Loucy (cell line): ENCODE results near the gene ZNF775.

Experiments
- H2AFZ ChIP-seq: fragments of 200-600 bp; sonication (generic); 2 replicates; pipeline ENCODE4 v1.6.0; 2016; ENCODE audit warnings: antibody characterized with exemption, mild to moderate bottlenecking, low read length, moderate library complexity
- H3F3A ChIP-seq: fragments of 200-600 bp; 2 replicates; pipeline ENCODE4 v1.6.0; 2016; ENCODE audit warnings: antibody characterized with exemption, low read depth, mild to moderate bottlenecking
- H3K27me3 ChIP-seq: fragments of 200-600 bp; sonication (generic); 2 replicates; pipeline ENCODE4 v1.6.1; 2014; ENCODE audit warnings: low read length, mild to moderate bottlenecking; ENCODE audit not compliant: insufficient read depth, poor library complexity, severe bottlenecking
- H3K36me3 ChIP-seq: fragments of 200-600 bp; sonication (generic); 2 replicates; pipeline ENCODE4 v1.6.1; 2016; ENCODE audit warnings: low read length; ENCODE audit not compliant: insufficient read depth
- H3K4me1 ChIP-seq: fragments of 200-600 bp; sonication (generic); 2 replicates; pipeline ENCODE4 v1.5.1; 2014; ENCODE audit warnings: low read length, mild to moderate bottlenecking; ENCODE audit not compliant: insufficient read depth, poor library complexity, severe bottlenecking
- H3K4me2 ChIP-seq: fragments of 200-600 bp; sonication (generic); 2 replicates; pipeline ENCODE4 v1.6.0; 2014; ENCODE audit warnings: antibody characterized with exemption, low read length, low read depth, mild to moderate bottlenecking; ENCODE audit not compliant: poor library complexity, severe bottlenecking
- H3K4me3 ChIP-seq: fragments of 200-600 bp; sonication (generic); 2 replicates; pipeline ENCODE4 v1.5.1; 2014; ENCODE audit warnings: low read length, mild to moderate bottlenecking, mixed read lengths; ENCODE audit not compliant: poor library complexity, severe bottlenecking
- H3K79me2 ChIP-seq: fragments of 200-600 bp; sonication (generic); 2 replicates; pipeline ENCODE4 v1.6.1; 2014; ENCODE audit warnings: low read length; ENCODE audit not compliant: insufficient read depth
- H3K9ac ChIP-seq: fragments of 200-600 bp; sonication (generic); 2 replicates; pipeline ENCODE4 v1.6.0; 2014; ENCODE audit warnings: mild to moderate bottlenecking, low read depth, low read length, moderate library complexity; ENCODE audit not compliant: poor library complexity, severe bottlenecking
- H3K9me2 ChIP-seq: fragments of 200-600 bp; sonication (generic); replicated peaks from 2 replicates; pipeline ENCODE4 v1.6.1; 2016; ENCODE audit warnings: low read depth, low read length, mixed read lengths
- H3K9me3 ChIP-seq: fragments of 200-600 bp; sonication (generic); 2 replicates; pipeline ENCODE4 v1.6.1; 2014; ENCODE audit warnings: mild to moderate bottlenecking, antibody characterized with exemption, low read length, low read depth; ENCODE audit not compliant: insufficient read depth
- H4K20me1 ChIP-seq: fragments of 200-600 bp; sonication (generic); 2 replicates; pipeline ENCODE4 v1.6.0; 2014; ENCODE audit warnings: antibody characterized with exemption, low read length, mild to moderate bottlenecking; ENCODE audit not compliant: insufficient read depth, poor library complexity, severe bottlenecking
- EZH2phosphoT487 ChIP-seq: fragments of 200-600 bp; IDR thresholded peaks from 2 replicates; pipeline ENCODE4 v1.6.1; 2018; ENCODE audit warnings: antibody characterized with exemption, mild to moderate bottlenecking, moderate library complexity, borderline replicate concordance
- TF ChIP-seq, protein P1 (sequence below): fragments of 200-600 bp; sonication (generic); conservative IDR thresholded peaks from 2 replicates; pipeline ENCODE4 v1.5.1; 2014; ENCODE audit warnings: mild to moderate bottlenecking, antibody characterized with exemption, low read length

Gene ZNF775

DNA sequence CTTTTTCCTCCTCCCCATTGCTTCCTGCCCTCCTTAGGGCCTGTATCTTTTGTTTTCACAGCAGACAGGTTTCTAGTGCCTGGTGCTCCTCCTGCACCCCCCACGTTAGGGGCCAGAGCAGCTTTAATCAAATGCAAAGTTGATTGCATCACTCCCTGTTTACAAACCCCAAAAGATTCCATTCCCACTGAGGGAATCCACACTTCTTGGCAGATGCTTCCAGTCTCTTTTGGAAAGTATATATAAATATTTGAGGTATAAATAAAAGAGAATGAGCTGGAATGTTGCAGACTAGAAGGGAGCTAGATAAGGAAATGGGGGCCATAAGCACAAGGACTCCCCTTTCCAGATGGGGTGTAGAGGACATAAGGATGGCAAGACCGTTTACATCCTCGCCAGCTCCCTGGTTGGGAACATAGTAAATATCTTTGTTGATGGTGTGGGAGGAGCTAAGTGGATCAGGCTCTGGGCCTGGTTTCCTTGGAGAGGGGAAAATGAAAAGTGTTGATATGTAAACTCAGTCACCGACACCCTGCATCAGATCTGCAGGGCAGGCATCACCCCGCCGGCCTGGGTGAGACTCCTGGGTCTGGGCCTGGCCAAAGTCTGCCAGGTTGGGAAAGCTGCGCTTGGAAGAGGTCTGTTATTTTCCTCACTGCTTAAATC is 43.9 kb upstream of the ZNF775 start:
- no peak overlapping the region for H2AFZ ChIP-seq
- H3K79me2 ChIP-seq = peaks cover 6% of the 10 kb centered on the region; the same call in 1 of the 2 replicates
- H3F3A ChIP-seq = no peaks in the 10 kb centered on the region
- H3K4me2 ChIP-seq = no peak overlapping the region
- no peaks in the 10 kb centered on the region for H3K4me1 ChIP-seq
- TF ChIP-seq, protein P1, sequence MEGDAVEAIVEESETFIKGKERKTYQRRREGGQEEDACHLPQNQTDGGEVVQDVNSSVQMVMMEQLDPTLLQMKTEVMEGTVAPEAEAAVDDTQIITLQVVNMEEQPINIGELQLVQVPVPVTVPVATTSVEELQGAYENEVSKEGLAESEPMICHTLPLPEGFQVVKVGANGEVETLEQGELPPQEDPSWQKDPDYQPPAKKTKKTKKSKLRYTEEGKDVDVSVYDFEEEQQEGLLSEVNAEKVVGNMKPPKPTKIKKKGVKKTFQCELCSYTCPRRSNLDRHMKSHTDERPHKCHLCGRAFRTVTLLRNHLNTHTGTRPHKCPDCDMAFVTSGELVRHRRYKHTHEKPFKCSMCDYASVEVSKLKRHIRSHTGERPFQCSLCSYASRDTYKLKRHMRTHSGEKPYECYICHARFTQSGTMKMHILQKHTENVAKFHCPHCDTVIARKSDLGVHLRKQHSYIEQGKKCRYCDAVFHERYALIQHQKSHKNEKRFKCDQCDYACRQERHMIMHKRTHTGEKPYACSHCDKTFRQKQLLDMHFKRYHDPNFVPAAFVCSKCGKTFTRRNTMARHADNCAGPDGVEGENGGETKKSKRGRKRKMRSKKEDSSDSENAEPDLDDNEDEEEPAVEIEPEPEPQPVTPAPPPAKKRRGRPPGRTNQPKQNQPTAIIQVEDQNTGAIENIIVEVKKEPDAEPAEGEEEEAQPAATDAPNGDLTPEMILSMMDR = no peak
- no peak for TF ChIP-seq EZH2phosphoT487
- no peaks in the 10 kb centered on the region for H4K20me1 ChIP-seq
- H3K27me3 ChIP-seq = no peaks in the 10 kb centered on the region
- H3K4me3 ChIP-seq = no peak overlapping the region
- H3K9me3 ChIP-seq = no peaks in the 10 kb centered on the region
- peaks cover 32% of the 10 kb centered on the region; the same call in 1 of the 2 replicates for H3K36me3 ChIP-seq
- H3K9me2 ChIP-seq = no peaks in the 10 kb centered on the region
- no peak overlapping the region for H3K9ac ChIP-seq

DNA sequence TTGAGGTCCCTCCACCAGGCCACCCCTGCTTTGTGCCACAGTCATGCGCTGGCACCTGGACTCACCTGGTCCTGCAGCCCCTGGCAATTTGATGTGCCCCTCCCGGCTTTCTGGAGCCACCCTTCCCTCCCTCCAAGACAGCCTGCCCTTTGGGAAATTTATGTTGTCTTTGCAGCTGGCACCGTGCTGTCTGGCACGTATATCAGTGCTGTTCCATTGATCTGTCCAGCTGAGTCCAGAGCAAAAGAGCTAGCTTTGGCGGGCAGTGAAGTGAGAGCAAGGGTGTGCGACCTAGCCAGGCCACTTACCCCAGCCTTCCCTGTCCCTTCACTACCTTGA is 43.4 kb upstream of the ZNF775 start:
- no peaks in the 10 kb centered on the region for H3F3A ChIP-seq
- H3K27me3 ChIP-seq = no peaks in the 10 kb centered on the region
- H4K20me1 ChIP-seq = no peaks in the 10 kb centered on the region
- H3K9me3 ChIP-seq = no peaks in the 10 kb centered on the region
- H2AFZ ChIP-seq = no peak overlapping the region
- no peaks in the 10 kb centered on the region for H3K4me1 ChIP-seq
- H3K36me3 ChIP-seq = peaks cover 27% of the 10 kb centered on the region; the same call in 1 of the 2 replicates
- H3K4me3 ChIP-seq = no peak overlapping the region
- no peaks in the 10 kb centered on the region for H3K9me2 ChIP-seq
- TF ChIP-seq, protein P1 = no peak
- no peak for TF ChIP-seq EZH2phosphoT487
- H3K9ac ChIP-seq = no peak overlapping the region
- H3K79me2 ChIP-seq = peaks cover 5% of the 10 kb centered on the region; the same call in 1 of the 2 replicates
- no peak overlapping the region for H3K4me2 ChIP-seq

DNA sequence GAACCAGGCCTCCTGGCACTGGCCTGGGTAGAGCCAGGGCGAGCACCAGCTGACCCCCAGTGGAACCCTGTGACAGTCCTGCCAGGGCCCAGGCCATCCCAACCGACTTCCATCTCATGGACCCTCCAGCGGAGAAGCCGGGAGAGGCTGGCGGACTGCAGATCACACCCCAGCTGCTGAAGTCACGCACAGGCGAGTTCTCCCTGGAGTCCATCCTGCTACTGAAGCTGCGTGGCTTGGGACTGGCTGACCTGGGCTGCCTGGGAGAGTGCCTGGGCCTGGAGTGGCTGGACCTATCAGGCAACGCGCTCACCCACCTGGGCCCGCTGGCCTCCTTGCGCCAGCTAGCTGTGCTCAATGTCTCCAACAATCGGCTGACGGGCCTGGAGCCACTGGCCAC is 42.4 kb upstream of the ZNF775 start:
- Histone ChIP-seq H3K9ac (no peak overlapping the region), H3K9me3 (no peaks in the 10 kb centered on the region)
- no peak for TF ChIP-seq EZH2phosphoT487

DNA sequence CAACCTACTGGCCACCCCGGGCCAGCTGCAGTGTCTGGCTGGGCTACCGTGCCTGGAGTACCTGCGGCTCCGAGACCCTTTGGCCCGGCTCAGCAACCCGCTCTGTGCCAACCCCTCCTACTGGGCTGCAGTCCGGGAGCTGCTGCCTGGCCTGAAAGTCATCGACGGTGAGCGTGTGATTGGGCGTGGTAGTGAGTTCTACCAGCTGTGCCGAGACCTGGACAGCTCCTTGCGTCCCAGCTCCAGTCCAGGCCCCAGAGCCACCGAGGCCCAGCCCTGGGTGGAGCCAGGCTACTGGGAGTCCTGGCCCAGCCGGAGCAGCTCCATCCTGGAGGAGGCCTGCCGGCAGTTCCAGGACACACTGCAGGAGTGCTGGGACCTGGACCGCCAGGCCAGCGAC is 42.0 kb upstream of the ZNF775 start:
- no peaks in the 10 kb centered on the region for H3K79me2 ChIP-seq
- no peaks in the 10 kb centered on the region for H3K9me3 ChIP-seq
- H3K27me3 ChIP-seq = no peaks in the 10 kb centered on the region
- peaks cover 19% of the 10 kb centered on the region; the same call in 1 of the 2 replicates for H3K36me3 ChIP-seq
- H3K9ac ChIP-seq = no peak overlapping the region
- H4K20me1 ChIP-seq = no peaks in the 10 kb centered on the region
- H3K4me3 ChIP-seq = no peak overlapping the region
- H3K4me1 ChIP-seq = no peaks in the 10 kb centered on the region
- no peaks in the 10 kb centered on the region for H3K9me2 ChIP-seq
- TF ChIP-seq, protein P1 = no peak
- no peak for TF ChIP-seq EZH2phosphoT487
- H3K4me2 ChIP-seq = no peak overlapping the region
- H2AFZ ChIP-seq = no peak overlapping the region
- no peaks in the 10 kb centered on the region for H3F3A ChIP-seq

More for the DNA sequence above, 42.4 kb upstream of the ZNF775 start:
- no peak overlapping the region for H3K4me3 ChIP-seq
- H3K36me3 ChIP-seq = peaks cover 19% of the 10 kb centered on the region; the same call in 1 of the 2 replicates
- no peaks in the 10 kb centered on the region for H3K4me1 ChIP-seq
- H3F3A ChIP-seq = no peaks in the 10 kb centered on the region
- H3K79me2 ChIP-seq = no peaks in the 10 kb centered on the region
- no peaks in the 10 kb centered on the region for H3K9me2 ChIP-seq
- no peaks in the 10 kb centered on the region for H4K20me1 ChIP-seq
- no peaks in the 10 kb centered on the region for H3K27me3 ChIP-seq
- no peak overlapping the region for H2AFZ ChIP-seq
- no peak overlapping the region for H3K4me2 ChIP-seq
